ENCODE data around the gene ASIC1.
"Not testable (repeated sequence)": the region's sequence is repeated elsewhere in the genome, so short reads cannot be mapped to it uniquely, and the experiment has no call there.

Gene ASIC1

GRCh38 chr12:50057000-50057841 lies at the start of gene ASIC1:
Gene ASIC1 (plus strand): TSS chr12:50057596. CDS start chr12:50058767, 1,171 bp downstream.
- DNase-seq (ENCODE audit: low read depth in 2 of 2), result peak; percentile 31 to 56

DNA sequence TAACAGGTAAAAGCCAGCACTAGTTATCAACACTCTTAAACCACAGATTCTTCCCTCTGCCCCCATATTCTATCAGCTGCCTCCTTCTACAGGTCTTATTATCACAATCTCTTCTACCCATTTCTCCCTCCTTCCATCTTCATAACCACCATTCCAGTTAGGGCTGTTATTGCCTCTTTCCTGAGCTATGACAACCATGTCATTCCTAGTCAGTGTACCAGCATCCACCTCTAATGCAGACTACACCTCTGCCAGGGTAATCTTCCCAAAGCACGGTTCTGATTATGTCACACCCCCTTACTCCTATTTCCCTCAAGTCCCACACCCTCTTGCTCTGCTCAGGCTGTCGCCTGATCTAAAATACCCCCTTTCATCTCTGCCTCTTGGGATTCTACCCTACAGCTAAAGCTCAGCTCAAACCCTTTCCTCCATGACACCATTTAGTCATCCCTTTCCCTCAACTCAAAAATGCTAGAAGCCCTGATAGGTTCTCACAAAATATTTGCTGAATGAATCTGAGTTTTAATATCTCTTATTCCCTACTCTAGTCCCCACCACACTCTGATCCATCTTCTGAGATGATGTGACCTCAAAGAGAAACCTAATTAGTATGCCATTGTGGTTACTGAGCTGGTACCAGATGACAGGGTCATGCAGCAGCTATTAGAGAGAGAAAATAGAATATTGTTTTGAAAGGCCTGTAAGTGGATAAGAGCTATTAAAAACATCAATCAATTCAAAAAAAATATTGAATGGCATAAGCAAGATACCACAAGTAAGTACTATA lies 43.8 kb upstream of the ASIC1 start:
- DNase-seq (ENCODE audit: low read depth in 2 of 2), result no peak

- no peak for DNase-seq (ENCODE audit: low read depth in 2 of 2)
Observed at GRCh38 chr12:50014342-50014741, 43.1 kb upstream of the ASIC1 start.

DNA sequence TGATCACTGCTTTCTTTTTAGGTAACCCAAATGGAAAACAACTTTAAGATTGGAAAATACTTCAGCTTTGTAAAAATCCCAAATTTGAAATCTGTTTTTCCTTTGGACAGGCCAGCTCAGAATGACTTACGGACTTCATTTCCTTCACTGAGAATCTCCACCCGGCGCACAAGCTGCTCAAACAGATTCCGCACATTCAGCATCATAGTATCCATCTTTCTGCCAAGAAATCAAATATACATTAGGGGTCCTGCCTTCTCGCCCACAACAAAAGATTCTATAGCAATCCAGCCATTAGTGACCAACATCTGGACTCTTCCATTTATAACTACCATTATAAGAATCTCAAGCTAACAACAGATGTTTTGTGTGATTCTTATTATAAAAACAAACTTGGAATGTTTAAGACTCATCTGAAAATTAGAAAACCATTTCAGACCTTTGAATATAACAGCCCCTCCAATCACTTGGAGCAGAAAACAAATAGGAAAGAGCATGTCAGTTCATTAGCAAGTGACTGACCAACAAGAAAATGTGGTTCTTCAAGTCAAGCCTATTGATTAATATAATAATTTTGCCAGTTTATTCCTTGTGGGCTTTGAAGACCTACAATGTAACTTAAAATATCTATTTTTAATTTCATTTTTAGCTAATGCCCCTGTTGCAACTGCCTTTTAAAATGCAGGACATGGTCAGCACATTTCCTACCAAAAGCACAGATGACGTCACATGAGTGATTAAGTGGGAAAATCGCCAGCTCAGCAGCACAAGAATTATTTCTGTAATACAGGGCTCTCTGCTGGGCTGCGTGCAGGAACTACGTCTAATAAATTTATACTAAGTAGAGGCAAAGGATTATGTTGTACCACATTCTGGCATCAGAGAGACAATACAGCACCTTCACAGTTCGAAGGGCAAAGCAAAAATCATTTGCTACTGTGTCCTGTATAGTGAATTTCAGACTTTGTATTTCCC lies 40.6 kb upstream of the ASIC1 start:
- DNase-seq (ENCODE audit: low read depth in 2 of 2), result no peak

DNA sequence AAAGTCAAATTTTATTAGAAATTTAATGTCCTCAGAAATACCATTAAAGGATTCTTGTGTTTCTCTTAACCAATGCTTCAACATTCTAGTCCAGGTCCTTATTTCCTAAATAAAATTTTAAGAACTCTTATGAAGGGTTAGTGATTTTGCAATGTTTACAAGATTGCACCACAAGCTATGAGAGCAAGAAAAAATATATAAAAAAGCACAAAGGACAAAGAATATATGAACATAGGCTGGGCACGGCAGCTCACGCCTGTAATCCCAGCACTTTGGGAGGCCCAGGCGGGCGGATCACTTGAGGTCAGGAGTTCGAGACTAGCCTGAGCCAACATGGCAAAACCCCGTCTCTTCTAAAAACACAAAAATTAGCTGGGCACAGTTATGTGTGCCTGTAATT lies 39.8 kb upstream of the ASIC1 start:
- DNase-seq (ENCODE audit: low read depth in 2 of 2), result no peak

- DNase-seq (ENCODE audit: low read depth in 2 of 2), result no peak
Observed at GRCh38 chr12:50018154-50018553, 39.2 kb upstream of the ASIC1 start.

- DNase-seq (ENCODE audit: low read depth in 2 of 2), result no peak
Observed at GRCh38 chr12:50018968-50019367, 38.4 kb upstream of the ASIC1 start.

GRCh38 chr12:50019524-50019923 lies 37.9 kb upstream of the ASIC1 start:
- DNase-seq (ENCODE audit: low read depth in 2 of 2), result no peak

DNA sequence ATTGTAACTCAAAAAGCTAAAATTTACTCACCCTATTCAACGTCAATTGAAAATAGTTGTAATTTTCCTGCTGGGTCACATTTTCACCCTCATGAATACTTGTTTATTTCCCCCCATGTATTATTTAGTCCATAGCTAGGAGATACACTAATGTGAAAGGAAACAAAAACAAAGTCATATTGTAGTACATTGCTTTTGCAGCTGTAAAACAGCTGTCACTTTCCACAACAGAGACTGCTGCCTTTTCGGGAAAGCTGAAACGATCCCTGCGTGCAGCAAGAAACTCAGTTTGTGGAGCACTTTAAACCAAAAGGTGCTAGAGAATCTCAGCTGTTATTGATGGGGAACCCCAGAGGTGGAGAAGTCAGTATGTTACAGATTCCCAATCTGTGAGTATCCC lies 36.4 kb upstream of the ASIC1 start:
- DNase-seq (ENCODE audit: low read depth in 2 of 2), result no peak

GRCh38 chr12:50022903-50023302 lies 34.5 kb upstream of the ASIC1 start:
- DNase-seq (ENCODE audit: low read depth in 2 of 2), result no peak

- DNase-seq (ENCODE audit: low read depth in 2 of 2), result no peak
Observed at GRCh38 chr12:50024227-50024626, 33.2 kb upstream of the ASIC1 start.

GRCh38 chr12:50024805-50025186 lies 32.6 kb upstream of the ASIC1 start:
- no peak for DNase-seq (ENCODE audit: low read depth in 2 of 2)

- peak; percentile 89 to 91 for DNase-seq (ENCODE audit: low read depth in 2 of 2)
Observed at GRCh38 chr12:50025187-50026059, 32.0 kb upstream of the ASIC1 start, which contains the start of gene RACGAP1. Gene RACGAP1 (minus strand): TSS chr12:50025494. CDS start chr12:50016715, 8,779 bp downstream.

DNA sequence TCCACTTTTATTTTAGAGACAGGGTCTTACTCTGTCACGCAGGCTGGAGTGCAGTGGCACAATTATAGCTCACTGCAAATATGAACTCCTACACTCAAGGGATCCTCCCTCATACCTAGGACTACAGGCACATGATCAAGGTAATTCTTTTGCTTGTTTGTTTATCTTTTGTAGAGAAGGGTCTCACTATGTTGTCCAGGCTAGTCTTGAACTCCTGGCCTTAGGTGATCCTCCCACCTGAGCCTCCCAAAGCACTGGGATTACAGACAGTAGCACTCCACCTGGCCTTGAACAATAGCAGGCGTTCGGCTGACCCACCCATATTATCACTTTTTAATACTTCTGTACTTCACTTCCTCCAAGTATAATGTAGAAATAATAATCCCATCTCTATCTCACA lies 30.7 kb upstream of the ASIC1 start:
- DNase-seq (ENCODE audit: low read depth in 2 of 2), result no peak

GRCh38 chr12:50030449-50030848 lies 26.9 kb upstream of the ASIC1 start:
- DNase-seq (ENCODE audit: low read depth in 2 of 2), result not testable (repeated sequence)

GRCh38 chr12:50032515-50032853 lies 24.9 kb upstream of the ASIC1 start:
- DNase-seq (ENCODE audit: low read depth in 2 of 2), result no peak

DNA sequence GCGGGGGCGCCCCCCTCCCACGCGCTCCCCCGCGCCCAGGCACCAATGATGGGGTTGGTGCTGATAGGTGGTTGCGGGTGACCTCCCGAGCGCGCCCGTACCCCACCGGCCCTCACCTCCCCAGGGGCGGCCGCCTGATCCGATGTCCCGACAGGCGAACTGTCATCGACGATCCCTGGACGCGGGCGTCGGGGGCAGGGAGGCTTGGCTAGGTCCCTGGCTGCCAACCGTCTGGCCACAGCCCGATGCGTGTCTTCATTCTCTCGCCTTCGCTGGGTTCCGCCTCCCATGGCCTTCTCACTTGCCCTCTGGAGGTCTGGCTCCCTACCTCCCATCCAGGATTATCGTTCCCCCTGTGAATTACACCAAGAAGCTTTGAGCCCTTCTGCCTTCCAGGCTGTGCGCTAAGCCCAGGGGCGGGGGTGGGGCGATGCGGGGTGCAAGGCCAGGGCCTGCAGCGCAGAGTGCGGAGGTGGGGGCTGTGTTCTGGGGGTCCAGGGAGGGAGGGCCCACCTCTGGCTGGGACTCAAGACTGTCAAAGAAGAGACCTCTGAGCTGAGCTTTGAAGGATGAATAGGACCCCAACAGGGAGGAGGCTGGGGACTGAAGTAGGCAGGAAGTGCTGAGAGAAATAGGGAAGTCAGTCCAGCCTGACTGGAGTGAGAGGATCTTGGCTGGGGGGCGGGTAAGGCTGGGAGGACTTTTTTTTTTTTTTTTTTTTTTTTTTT lies 24.4 kb upstream of the ASIC1 start:
- DNase-seq (ENCODE audit: low read depth in 2 of 2), result no peak

- no peak for DNase-seq (ENCODE audit: low read depth in 2 of 2)
Observed at GRCh38 chr12:50038336-50038735, 19.1 kb upstream of the ASIC1 start.

- DNase-seq (ENCODE audit: low read depth in 2 of 2), result peak; percentile 72 to 87
Observed at GRCh38 chr12:50039151-50039835, 18.1 kb upstream of the ASIC1 start.

DNA sequence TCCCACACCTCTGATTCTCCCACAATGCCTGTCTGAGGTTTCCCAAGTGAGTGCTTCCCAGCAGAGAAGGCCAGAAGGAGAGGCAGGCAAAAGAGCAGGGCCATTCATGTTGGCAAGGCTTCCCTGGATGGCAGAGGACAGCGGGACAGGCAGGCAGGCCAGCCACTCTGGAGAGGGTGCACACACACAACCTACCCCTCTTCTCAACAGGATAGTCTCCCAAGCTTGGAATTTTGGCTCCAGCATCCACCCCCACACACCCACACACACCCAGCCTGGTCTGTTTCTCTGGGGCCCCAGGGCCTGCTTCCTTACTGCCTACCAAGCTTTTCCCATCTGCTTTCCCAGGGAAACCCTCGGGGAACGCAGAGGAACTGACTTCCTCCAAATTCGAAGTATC lies 16.7 kb upstream of the ASIC1 start:
- DNase-seq (ENCODE audit: low read depth in 2 of 2), result no peak

Measured in stimulated activated CD4-positive, alpha-beta T cell treated with anti-CD3 and anti-CD28 coated beads, Interleukin-12 subunit alpha, Interleukin-12 subunit beta, amount 100 ng/mL, for 24 hours (primary cell).